H1 (cell line): ENCODE data around the gene LCN15. TPM values are rescaled to one million over a fixed set of nuclear protein-coding genes. Genes with fewer than 3 reads are reported as not detected.
A peak's percentile ranks its signal among the peaks of the same experiment; 100 is the strongest.

ENCODE experiments used
- CTCF ChIA-PET: fragments of 300-600 bp; sonication (Branson Sonifier 250); formaldehyde crosslinking; loops from one replicate; lab custom pipeline; 2021; ENCODE audit not compliant: partially characterized antibody; lab: Charles Lee
- POLR2A ChIA-PET: fragments of 300-600 bp; sonication (Branson Sonifier 250); formaldehyde crosslinking; loops from one replicate; lab custom pipeline; 2021; ENCODE audit warnings: inconsistent platforms; ENCODE audit not compliant: partially characterized antibody; lab: Charles Lee
- DNase-seq, 2 experiments: peaks; one replicate each; pipeline versions ENCODE4 v3.0.0 to v3.0.0-alpha.2; 2010 to 2022; ENCODE audit warnings: low spot score in 2 of 2, low read depth in 1 of 2, mixed read lengths in 1 of 2
- FAIRE-seq: peaks from 2 replicates; lab custom pipeline; 2011; peaks lifted over from hg19 to GRCh38; lab: Jason Lieb, UNC
- H2AFZ ChIP-seq: 2 replicates; pipeline ENCODE4 v1.8.1; 2012; ENCODE audit warnings: low read length, inconsistent platforms
- H2AK5ac ChIP-seq: 2 replicates; pipeline ENCODE4 v1.6.1; 2013; ENCODE audit warnings: low read depth, low read length
- H2BK120ac ChIP-seq: replicated peaks from 2 replicates; pipeline ENCODE3; 2013; ENCODE audit warnings: low read depth, low read length, inconsistent platforms
- H2BK12ac ChIP-seq: 2 replicates; pipeline ENCODE4 v1.6.1; 2013; ENCODE audit warnings: low read depth, low read length
- H2BK15ac ChIP-seq: 2 replicates; pipeline ENCODE4 v1.6.1; 2013; ENCODE audit warnings: low read length
- H2BK20ac ChIP-seq: 2 replicates; pipeline ENCODE4 v1.6.1; 2013; ENCODE audit warnings: low read length
- H2BK5ac ChIP-seq: 2 replicates; pipeline ENCODE4 v1.6.1; 2013; ENCODE audit warnings: low read depth, low read length
- H3K14ac ChIP-seq: 2 replicates; pipeline ENCODE4 v1.6.1; 2013; ENCODE audit warnings: inconsistent platforms; ENCODE audit not compliant: insufficient read length
- H3K18ac ChIP-seq: 2 replicates; pipeline ENCODE4 v1.6.1; 2013; ENCODE audit warnings: low read length; ENCODE audit errors: extremely low read depth
- H3K23ac ChIP-seq: 2 replicates; pipeline ENCODE4 v1.6.1; 2013; ENCODE audit warnings: inconsistent platforms; ENCODE audit not compliant: insufficient read length
- H3K23me2 ChIP-seq: 2 replicates; pipeline ENCODE4 v1.6.1; 2013; ENCODE audit warnings: low read depth, low read length
- H3K27ac ChIP-seq: 2 replicates; pipeline ENCODE4 v1.6.1; 2011; ENCODE audit warnings: low read depth, low read length, inconsistent platforms
- H3K27me3 ChIP-seq, 4 experiments: replicated peaks in 1 of 4; 1 replicate in 1 of 4; 2 replicates in 3 of 4; pipeline versions ENCODE4 v1.6.1 to v1.8.1; 2011 to 2013; ENCODE audit warnings: low read length in 3 of 4, mild to moderate bottlenecking in 3 of 4, inconsistent platforms in 2 of 4, mixed read lengths in 2 of 4, moderate library complexity in 1 of 4; ENCODE audit not compliant: control insufficient read depth in 3 of 4, insufficient read depth in 3 of 4; ENCODE audit errors: extremely low read depth in 1 of 4
- H3K36me3 ChIP-seq, 4 experiments: 2 replicates each; pipeline versions ENCODE4 v1.6.1 to v1.8.1; 2011 to 2013; ENCODE audit warnings: mild to moderate bottlenecking in 4 of 4, low read length in 3 of 4, moderate library complexity in 2 of 4, control low read depth in 1 of 4, inconsistent platforms in 1 of 4; ENCODE audit not compliant: insufficient read depth in 4 of 4, control insufficient read depth in 2 of 4
- H3K4ac ChIP-seq: replicated peaks from 2 replicates; pipeline ENCODE3; 2013; ENCODE audit warnings: low read length, low read depth, mixed read lengths, inconsistent platforms; ENCODE audit not compliant: insufficient read length
- H3K4me1 ChIP-seq, 4 experiments: replicated peaks in 1 of 4; 1 replicate in 1 of 4; 2 replicates in 3 of 4; pipeline versions ENCODE4 v1.6.1 to v1.8.1; 2011 to 2013; ENCODE audit warnings: low read length in 3 of 4, inconsistent platforms in 2 of 4, mixed read lengths in 1 of 4; ENCODE audit not compliant: insufficient read depth in 4 of 4, control insufficient read depth in 3 of 4
- H3K4me2 ChIP-seq, 2 experiments: 2 replicates each; pipeline versions ENCODE4 v1.6.1 to v1.8.1; 2011 to 2013; ENCODE audit warnings: low read depth in 2 of 2, low read length in 2 of 2, control low read depth in 1 of 2, inconsistent platforms in 1 of 2, mild to moderate bottlenecking in 1 of 2; ENCODE audit not compliant: insufficient read depth in 1 of 2
- H3K4me3 ChIP-seq, 4 experiments: fragments of 200-600, 300-600 bp in 1 of 4; sonication (generic), shearing (Covaris generic), sonication (Bioruptor Twin) in 1 of 4; 2 replicates each; pipeline versions ENCODE4 v1.5.1 to v1.8.1; 2011 to 2016; ENCODE audit warnings: low read length in 4 of 4, low read depth in 3 of 4, control low read depth in 2 of 4, inconsistent platforms in 2 of 4, mild to moderate bottlenecking in 2 of 4, mixed read lengths in 1 of 4, moderate library complexity in 1 of 4; ENCODE audit not compliant: insufficient read depth in 2 of 4; ENCODE audit errors: extremely low read depth in 1 of 4
- H3K56ac ChIP-seq: replicated peaks from 2 replicates; pipeline ENCODE3; 2013; ENCODE audit warnings: low read depth, mild to moderate bottlenecking, mixed read lengths, low read length, inconsistent platforms; ENCODE audit not compliant: insufficient read length
- H3K79me1 ChIP-seq: 2 replicates; pipeline ENCODE4 v1.6.1; 2013; ENCODE audit warnings: low read depth, low read length, control low read depth
- H3K79me2 ChIP-seq, 2 experiments: 2 replicates each; pipeline versions ENCODE4 v1.6.1 to v1.8.1; 2012 to 2013; ENCODE audit warnings: low read length in 2 of 2, mild to moderate bottlenecking in 2 of 2, inconsistent platforms in 1 of 2; ENCODE audit not compliant: insufficient read depth in 2 of 2, control insufficient read depth in 1 of 2
- H3K9ac ChIP-seq, 4 experiments: replicated peaks in 1 of 4; 1 replicate in 1 of 4; 2 replicates in 3 of 4; pipeline versions ENCODE4 v1.6.1 to v1.8.1; 2011 to 2013; ENCODE audit warnings: low read depth in 3 of 4, low read length in 3 of 4, control low read depth in 2 of 4, mild to moderate bottlenecking in 2 of 4, moderate library complexity in 2 of 4, inconsistent platforms in 1 of 4; ENCODE audit errors: extremely low read depth in 1 of 4
- H3K9me3 ChIP-seq, 2 experiments: 2 replicates each; pipeline versions ENCODE4 v1.6.1 to v1.8.1; 2012 to 2013; ENCODE audit warnings: mild to moderate bottlenecking in 2 of 2, moderate library complexity in 2 of 2, control low read depth in 1 of 2, inconsistent platforms in 1 of 2, low read depth in 1 of 2, low read length in 1 of 2, mixed read lengths in 1 of 2; ENCODE audit not compliant: insufficient read depth in 2 of 2
- H4K20me1 ChIP-seq, 2 experiments: replicated peaks in 1 of 2; 2 replicates each; pipeline versions ENCODE3 to v1.8.1; 2011 to 2013; ENCODE audit warnings: inconsistent platforms in 2 of 2, low read length in 2 of 2, mild to moderate bottlenecking in 1 of 2; ENCODE audit not compliant: insufficient read depth in 2 of 2, control insufficient read depth in 1 of 2
- H4K5ac ChIP-seq: 2 replicates; pipeline ENCODE4 v1.6.1; 2013; ENCODE audit warnings: low read length, low read depth, mixed read lengths, inconsistent platforms; ENCODE audit not compliant: insufficient read length
- H4K8ac ChIP-seq: 2 replicates; pipeline ENCODE4 v1.8.0; 2013; ENCODE audit warnings: mild to moderate bottlenecking, moderate library complexity, low read length, inconsistent platforms; ENCODE audit not compliant: insufficient read depth; ENCODE audit errors: extremely low read depth
- H4K91ac ChIP-seq: replicated peaks from 2 replicates; pipeline ENCODE3; 2013; ENCODE audit warnings: low read length, mixed read lengths, inconsistent platforms; ENCODE audit not compliant: insufficient read length
- BACH1 ChIP-seq: IDR thresholded peaks from 2 replicates; pipeline ENCODE4 v1.6.1; 2012; ENCODE audit warnings: low read length, improper control_type of control experiment
- POLR2A ChIP-seq, 2 experiments: IDR thresholded peaks; 1 replicate in 1 of 2; 2 replicates in 1 of 2; pipeline ENCODE4 v1.6.1; 2011; ENCODE audit warnings: low read depth in 2 of 2, low read length in 2 of 2, mild to moderate bottlenecking in 2 of 2; ENCODE audit errors: control extremely low read depth in 1 of 2
- POLR2AphosphoS5 ChIP-seq: IDR thresholded peaks from 2 replicates; pipeline ENCODE4 v1.6.1; 2011; ENCODE audit warnings: low read depth, low read length
- SIN3A ChIP-seq, 2 experiments: IDR thresholded peaks in 1 of 2; conservative IDR thresholded peaks in 1 of 2; 2 replicates each; pipeline ENCODE4 v1.6.1; 2011 to 2012; ENCODE audit warnings: low read length in 2 of 2, improper control_type of control experiment in 1 of 2, low read depth in 1 of 2, mild to moderate bottlenecking in 1 of 2
- SRF ChIP-seq: IDR thresholded peaks from 2 replicates; pipeline ENCODE4 v1.6.1; 2011; ENCODE audit warnings: mild to moderate bottlenecking, low read depth, low read length, moderate library complexity
- TEAD4 ChIP-seq: IDR thresholded peaks from 2 replicates; pipeline ENCODE4 v1.6.1; 2012; ENCODE audit warnings: low read depth, low read length, inconsistent platforms, mixed read lengths
- YY1 ChIP-seq: IDR thresholded peaks from 2 replicates; pipeline ENCODE4 v1.6.1; 2011; ENCODE audit warnings: low read depth, mild to moderate bottlenecking, low read length
- WGBS, 2 experiments: shearing (Covaris generic) in 1 of 2; methylation state at CpG; one replicate each; pipeline versions ENCODE4 v1.1.6 to v1.1.7; 2013 to 2015; ENCODE audit warnings: low lambda C conversion rate in 2 of 2, mixed read lengths in 2 of 2, inconsistent platforms in 1 of 2, low coverage in 1 of 2, missing lambda C conversion rate in 1 of 2; ENCODE audit not compliant: insufficient replicate concordance in 2 of 2, insufficient coverage in 1 of 2, insufficient read length in 1 of 2; ENCODE audit errors: extremely low coverage in 1 of 2, missing lambda C conversion rate in 1 of 2; 5-methylcytosine and 5-hydroxymethylcytosine counted together
- polyA plus RNA-seq, 7 experiments: library from polyadenylated mRNA; depleted of rRNA in 3 of 7; stranded (reverse) in 5 of 7; unstranded in 2 of 7; fragments of >200 nt in 5 of 7; fragments of 200-250 nt in 2 of 7; gene quantifications; 1 replicate in 5 of 7; 2 replicates in 1 of 7; 4 replicates in 1 of 7; pipeline versions ENCODE4 v1.2.1 to v1.2.3, GENCODE V29; 2011 to 2013; ENCODE audit warnings: missing spikeins in 2 of 7, mixed read lengths in 2 of 7
- total RNA-seq: library from RNA; stranded (reverse); fragmentation: NEBNext Ultra II Directional; extraction: Animal tissue kit (Norgen Biotek cat#: 25700); gene quantifications from 2 replicates; pipeline ENCODE4 v1.2.1, GENCODE V29; 2021

The LCN15 gene
- total and polyA plus RNA-seq, 2 of the 8 experiments (the other 6 are each of a cell fraction or from before 2014, with no cell fraction given) = 0.08 to 0.47 TPM

DNA sequence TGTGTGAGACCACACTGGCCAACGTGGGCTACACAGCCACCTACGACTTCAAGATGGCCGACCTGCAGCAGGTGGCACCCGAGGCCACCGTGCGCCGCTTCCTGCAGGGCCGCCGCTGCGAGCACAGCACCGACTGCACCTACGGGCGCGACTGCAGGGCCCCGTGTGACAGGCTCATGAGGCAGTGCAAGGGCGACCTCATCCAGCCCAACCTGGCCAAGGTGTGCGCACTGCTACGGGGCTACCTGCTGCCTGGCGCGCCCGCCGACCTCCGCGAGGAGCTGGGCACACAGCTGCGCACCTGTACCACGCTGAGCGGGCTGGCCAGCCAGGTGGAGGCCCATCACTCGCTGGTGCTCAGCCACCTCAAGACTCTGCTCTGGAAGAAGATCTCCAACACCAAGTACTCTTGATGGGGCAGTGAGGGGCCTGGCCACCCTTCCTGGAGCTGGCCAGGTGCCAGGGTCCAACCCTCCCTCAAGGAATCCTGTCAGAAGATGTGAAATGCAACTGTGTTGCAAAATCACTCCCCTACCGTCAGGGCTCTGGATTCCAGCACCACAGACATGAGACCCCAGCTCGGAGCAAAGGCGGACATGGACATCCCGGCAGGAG is 40.8 kb downstream of the LCN15 start:
- TF ChIP-seq SIN3A (conservative IDR thresholded peaks at IDR 0.05 in 1 of 2, IDR thresholded peaks at IDR 0.05 in 1 of 2; ENCODE audit: low read depth in 1 of 2, low read length in 2 of 2) (no peak), POLR2AphosphoS5 (peak; percentile 70), YY1 (0 out of 2 replicates have a peak, but pooled peaks have one; percentile 26), BACH1 (no peak), SRF (no peak), POLR2A (IDR thresholded peaks at IDR 0.05; ENCODE audit: control extremely low read depth in 1 of 2, low read depth in 2 of 2, low read length in 2 of 2) (peak in 1 of 2 experiments; percentile 42; a peak in 2 of 3 replicates), TEAD4 (no peak)
- Histone ChIP-seq H2BK15ac (no peak overlapping the region), H3K18ac (no peak overlapping the region), H3K4me3 (no peak overlapping the region), H4K20me1 (peaks cover 30 to 48% of the 10 kb centered on the region in 2 experiments), H3K4me2 (no peak overlapping the region), H3K27me3 (no peaks in the 10 kb centered on the region), H2BK20ac (no peak overlapping the region), H3K79me1 (peaks cover 7% of the 10 kb centered on the region), H4K5ac (no peak overlapping the region), H3K9me3 (no peaks in the 10 kb centered on the region), H2BK5ac (peak overlapping the region; percentile 24; the same call in 1 of the 2 replicates), H3K4me1 (peaks cover 3 to 22% (median 4%) of the 10 kb centered on the region in 4 experiments), H3K14ac (no peak overlapping the region), H4K8ac (peak overlapping the region; percentile 14; the same call in 1 of the 2 replicates), H2BK120ac (no peak overlapping the region), H3K79me2 (peaks cover 8 to 26% of the 10 kb centered on the region in 2 experiments), H3K23me2 (peaks cover 10% of the 10 kb centered on the region; the same call in 1 of the 2 replicates), H3K56ac (no peak overlapping the region), H2AK5ac (no peak overlapping the region), H2AFZ (no peak overlapping the region), H3K23ac (no peak overlapping the region), H3K4ac (no peak overlapping the region), H2BK12ac (no peak overlapping the region), H4K91ac (no peak overlapping the region), H3K27ac (no peak overlapping the region), H3K9ac (no peak overlapping the region), H3K36me3 (peaks cover 19 to 49% (median 35%) of the 10 kb centered on the region in 4 experiments)
- CTCF ChIA-PET = interaction anchor here (1.9 kb wide), 1 partner anchor 10 kb away, joined by 5 read pairs; the partner anchor contains the start of gene DIPK1B
- WGBS, 2 experiments = 89% methylated on average over 32 of the region's 32 CpGs; no CpG with 5 or more reads in 1 of the 2 experiments
- FAIRE-seq = no peak
- no peak for DNase-seq
- POLR2A ChIA-PET = interaction anchor here (0.6 to 4.3 kb wide), 8 partner anchors 10 to 125 kb away, joined by 3 to 46 read pairs (median 3); partner anchors contain the start of gene DIPK1B
